GM18861 (cell line): ENCODE data around the gene RAB12.
A peak's percentile ranks its signal among the peaks of the same experiment; 100 is the strongest.
"Not testable (repeated sequence)": the region's sequence is repeated elsewhere in the genome, so short reads cannot be mapped to it uniquely, and the experiment has no call there.

ENCODE experiments used
- ATAC-seq: cut with Tn5 transposase; IDR thresholded peaks from one replicate; pipeline ENCODE4 v1.9.1; 2021; ENCODE audit not compliant: unreplicated experiment

The RAB12 gene

DNA sequence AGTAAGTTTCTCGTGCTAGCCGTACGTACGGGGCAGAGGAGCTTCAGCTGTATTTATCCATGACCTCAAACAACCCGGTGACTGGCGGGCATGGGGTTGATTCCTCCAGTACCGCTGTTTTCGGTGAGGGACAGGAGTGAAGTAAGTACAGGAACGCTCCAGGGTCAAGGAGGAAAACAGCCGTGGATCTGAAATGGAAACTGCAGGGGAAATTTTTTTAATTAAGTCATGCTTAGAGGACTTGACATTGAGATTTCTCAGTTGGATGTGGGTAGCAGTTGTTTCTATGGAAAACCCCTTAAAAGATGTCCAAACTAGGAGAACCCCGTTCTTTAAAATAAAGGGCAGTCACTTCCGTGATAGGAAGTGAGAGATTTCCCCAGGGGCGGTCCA, 1.2 kb downstream of the RAB12 start:
- no peak for ATAC-seq

DNA sequence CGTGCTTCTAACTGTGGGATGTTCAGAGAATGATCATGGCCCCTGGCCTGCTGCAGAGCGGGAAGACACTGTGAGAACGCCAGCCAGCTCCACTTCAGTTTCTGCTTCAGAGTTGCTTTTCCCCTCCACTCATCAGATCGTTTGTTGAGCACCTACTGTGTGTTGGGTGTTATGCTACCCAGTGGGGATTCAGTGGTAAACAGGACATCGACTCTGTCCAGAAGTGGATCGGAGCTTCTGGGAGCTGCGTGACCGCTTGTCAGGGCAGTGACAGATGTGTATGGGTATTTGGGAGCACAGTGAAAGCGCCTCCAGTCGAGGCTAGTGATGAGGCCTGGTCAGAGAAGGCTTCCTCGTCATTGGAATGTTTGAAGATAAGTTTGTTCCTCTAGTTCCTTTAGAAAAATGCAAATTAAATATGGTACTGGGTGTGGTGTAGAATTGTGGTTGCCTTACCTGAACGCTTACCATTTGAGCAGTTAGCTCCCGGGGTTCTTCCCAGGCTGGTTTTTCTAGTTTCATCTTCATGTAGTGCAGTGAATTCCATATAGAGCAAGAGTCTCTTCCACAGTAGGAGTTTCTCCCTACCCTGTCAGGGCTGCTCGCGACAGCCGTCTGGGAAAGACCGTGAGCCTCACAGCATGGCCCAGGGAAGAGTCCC, 2.8 kb downstream of the RAB12 start:
- no peak for ATAC-seq

DNA sequence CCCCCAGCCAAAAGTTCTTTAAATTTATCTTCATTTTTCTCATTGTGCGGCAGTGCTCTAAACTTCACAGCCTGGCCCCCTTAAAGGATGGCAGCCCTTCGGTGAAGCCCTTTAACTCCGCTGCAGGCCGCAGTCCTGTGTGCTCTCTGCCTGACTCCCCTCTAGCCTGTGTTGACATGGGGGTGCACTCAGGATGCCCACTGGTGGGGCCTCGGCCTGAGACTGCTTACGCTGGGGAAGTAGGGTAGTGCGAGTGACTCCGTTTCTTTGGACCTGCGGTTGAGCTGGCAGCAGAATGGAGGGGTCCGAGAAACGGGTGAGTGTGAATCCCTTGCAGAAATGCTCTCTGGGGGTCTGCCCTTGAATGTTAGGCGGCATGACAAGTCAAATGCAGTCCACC, 5.6 kb downstream of the RAB12 start:
- ATAC-seq: no peak

DNA sequence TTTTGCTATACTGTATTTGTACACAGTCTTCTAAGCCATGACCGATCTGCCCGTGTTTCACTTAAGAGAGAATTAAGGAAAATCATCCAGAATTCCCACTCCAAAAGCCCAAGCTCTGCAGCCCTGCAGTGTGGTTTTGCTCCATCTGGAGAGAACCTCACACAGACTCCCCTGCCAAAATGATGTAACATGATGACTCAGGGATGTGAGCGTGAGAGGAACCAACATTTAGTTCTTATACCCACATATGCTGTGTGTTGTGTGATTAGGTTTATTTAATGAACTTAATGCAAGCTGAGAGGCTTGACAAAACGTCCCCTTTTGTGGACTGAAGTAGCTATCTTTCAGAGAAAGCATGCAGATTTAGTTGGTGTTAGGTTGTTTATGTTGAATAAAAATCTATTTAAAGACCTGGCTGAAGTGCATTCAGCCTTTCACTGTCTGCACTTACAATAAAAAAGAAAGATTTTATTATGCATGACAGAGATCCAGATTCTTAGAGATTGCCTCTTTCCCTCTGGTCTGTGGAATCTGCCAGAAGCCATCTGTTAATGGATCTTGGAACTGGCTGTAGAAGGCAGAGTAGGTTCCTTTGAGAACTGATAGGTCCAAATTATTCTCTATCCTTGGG, 6.3 kb downstream of the RAB12 start:
- no peak for ATAC-seq

DNA sequence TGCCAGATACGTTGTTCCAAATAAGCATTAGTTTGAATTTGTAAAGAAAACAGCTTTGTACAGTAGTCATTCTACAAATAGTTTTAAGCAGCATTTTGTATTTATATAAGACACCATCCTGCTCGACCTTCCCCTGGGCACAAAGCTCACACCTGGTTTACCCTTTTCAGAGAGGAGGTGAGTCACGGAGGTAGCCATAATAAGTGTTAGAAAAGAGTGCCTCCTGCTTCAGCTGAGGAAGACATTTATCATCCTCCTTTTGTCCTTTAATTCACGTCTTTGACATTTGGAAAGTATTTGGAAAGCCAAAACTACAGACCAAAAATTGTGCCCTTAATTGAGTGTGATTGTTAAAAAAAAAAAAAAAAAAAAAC, 6.8 kb downstream of the RAB12 start:
- ATAC-seq: no peak

DNA sequence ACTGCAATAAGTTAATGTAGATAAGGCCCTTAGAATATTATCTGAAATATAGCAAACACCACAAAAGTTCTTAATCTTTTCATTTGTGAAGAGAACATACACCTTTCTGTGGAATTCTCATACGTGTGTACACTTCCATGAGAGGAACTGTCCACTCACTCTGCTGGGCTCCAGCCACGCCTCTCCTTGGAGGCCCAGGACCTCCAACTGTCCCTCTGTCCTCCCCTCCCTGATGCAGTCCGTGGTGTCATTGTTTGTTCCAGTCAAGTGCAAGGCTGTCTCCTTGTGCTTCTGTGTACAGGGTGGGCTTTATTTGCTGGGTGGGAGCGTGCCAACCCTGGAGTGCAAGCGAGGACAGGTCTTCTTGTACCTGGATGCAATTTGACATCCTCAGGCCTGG, 8.7 kb downstream of the RAB12 start:
- no peak for ATAC-seq

DNA sequence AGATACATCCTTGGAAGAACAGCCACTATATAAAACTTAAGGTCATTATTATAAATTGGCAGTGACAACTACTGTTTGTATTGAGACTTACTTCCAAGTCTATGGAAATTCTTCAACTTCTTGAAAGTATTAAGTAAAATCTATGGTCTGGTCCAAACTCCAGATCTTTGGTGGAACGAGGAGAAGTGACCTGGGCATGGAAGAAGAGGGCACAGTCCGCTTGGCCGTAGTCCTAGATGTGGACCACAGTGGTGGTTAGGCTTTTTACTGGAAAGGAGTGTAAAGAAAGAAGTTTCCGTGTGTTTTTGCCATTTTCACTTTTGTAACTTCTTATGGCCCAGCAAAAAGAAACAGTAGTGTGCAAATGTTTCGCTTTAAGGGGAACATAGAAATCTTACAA, 9.8 kb downstream of the RAB12 start:
- ATAC-seq: no peak

DNA sequence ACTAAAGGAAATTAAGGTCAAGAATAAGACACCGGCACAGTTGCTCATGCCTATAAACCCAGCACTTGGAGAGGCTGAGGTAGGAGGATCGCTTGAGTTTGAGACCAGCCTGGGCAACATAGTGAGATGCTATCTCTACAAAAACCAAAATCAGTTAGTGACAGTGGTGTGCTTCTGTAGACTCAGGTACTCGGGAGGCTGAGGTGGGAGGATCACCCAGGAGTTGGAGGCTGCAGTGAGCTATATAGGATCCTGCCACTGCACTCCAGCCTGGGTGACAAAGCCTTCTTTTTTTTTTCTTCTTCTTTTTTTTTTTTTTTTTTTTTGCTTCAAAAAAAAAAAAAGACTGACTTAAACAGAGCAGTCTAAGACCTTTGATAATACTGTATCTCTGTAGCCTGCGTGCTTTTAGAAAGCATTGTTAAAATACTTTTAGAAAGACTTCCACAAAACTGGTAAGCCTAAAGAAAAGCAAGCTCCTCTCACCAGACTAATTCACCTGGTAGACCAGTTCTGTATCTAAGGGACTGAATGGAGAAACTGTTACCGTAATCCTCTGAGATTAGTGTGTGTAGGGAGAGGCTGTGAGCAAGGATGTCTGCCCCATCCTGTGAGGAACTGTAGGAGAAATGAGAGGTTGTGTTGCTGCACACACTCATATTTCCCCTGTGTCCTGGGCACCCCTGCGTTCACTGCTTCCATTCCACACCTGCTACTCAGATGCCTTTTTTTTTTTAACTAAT, 10.8 kb downstream of the RAB12 start:
- no peak for ATAC-seq

DNA sequence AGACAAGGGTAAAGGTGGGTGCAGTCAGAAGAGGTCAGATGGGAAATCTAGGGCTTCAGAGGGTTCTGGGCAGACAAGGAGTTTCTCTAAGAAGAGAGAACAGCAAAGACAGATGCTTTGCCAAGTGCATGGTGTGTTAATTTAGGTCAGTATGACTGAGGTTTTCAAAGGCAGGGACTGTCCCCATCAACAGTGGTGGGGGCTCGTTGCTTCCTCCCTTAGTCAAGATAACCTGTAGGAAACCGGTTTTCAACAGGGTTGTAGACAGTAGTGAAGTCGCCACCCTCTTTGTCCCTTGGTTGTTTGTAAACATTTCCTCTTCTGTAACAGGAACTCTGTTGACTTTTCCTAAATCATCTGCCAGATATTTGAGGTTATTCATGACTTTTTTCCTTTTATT, 11.6 kb downstream of the RAB12 start:
- ATAC-seq: no peak

DNA sequence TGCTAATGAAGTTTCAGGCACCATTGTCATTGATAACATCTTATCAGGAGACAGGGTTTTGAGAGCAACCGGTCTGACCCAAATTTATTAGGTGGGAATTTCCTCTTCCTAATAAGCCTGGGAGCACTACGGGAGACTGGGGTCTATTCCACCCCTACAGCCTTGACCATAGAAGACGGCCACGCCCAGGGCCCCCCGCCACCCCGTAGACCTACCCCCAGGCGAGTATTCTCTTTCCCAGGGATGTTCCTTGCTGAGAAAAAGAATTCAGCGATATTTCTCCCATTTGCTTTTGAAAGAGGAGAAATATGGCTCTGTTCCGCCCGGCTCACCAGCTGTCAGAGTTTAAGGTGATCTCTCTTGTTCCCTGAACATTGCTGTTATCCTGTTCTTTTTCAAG, 13.4 kb downstream of the RAB12 start:
- ATAC-seq: not testable (repeated sequence)

DNA sequence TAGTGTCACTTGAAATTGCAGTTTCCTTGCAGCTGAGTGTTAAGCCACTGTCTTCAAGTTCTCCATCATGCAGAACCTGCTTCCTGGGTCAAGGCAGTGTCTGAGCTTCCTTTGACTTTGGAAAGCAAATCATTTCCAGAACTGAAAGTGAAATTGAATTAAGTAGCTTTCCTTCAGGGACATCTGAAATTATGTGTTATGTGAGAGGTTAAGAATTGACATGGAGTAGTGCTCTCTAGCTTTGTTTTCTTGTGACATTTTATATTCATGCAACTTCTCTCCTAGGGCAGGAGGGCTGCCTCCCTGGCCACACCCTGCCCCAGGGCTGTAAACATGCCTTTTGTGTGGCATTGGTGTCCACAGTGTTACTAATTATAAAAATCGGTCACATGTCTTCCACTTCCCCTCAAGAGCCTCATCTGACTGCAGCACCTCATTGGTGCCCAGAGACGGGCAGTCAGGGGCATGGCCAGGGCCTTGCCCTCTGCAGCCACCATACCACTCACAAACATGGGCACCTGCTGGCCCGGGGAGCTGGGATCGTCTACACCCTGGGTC, 14.4 kb downstream of the RAB12 start:
- ATAC-seq: peak; percentile 84

DNA sequence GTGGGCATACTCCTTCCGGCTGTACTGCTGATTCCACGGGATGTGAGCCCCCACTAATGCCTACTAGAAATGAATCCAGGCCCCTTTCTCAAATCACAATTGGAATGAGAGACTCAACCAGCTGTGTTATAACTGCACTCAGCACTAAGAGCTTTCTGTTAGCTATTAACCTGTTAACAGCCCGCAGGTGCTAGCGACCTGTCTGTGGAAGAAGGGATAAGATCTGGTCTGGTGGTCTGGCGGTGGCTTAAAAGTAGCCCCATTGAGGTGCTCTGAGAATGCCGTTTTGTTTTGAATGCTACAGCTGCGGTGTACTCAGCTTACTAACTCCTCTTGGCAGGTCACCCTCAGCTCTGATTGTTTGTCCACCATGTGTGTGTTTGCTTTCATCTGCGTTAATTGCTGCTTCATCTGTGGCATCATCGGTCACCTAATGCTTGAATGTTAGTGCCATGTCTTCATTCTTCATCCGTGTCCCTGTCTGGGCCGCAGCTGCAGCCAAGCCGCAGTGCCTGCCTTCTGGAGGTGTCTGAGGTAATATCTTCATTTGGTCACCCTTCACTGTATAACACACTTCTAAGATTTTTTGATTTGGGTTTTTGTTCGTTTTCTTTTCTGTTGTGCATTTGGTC, 16.3 kb downstream of the RAB12 start:
- no peak for ATAC-seq

DNA sequence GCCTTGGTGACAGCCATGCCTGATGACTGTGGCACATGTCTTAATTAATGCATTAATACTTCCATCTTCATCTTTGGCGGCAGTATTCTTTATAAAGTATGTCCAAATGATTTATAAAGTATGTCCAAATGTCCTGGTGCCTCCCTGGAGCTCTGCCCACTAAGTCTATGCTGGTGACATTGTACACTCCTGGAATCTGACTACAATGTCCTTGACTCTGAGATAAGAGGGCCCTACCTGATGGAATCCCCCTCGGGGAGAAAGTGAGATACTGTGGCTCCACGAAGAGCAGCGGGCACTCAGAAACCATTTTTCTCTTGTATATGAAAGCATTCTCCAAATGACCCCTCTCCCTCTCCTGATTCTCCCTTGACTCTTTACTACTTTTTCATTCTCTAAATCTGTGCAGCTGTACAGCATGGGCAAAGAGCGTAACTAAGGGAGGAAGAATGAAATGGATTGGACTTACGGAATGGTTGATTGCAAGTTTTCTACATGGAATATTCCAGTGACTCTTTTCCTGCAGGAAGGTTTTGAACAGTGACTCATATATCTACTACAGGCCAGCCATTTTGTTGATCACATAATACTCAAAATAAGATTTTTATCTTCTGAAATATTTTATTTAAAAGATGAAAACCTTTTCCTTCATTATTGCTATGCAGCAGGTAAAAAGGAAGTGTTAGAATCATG, 17.3 kb downstream of the RAB12 start:
- ATAC-seq: no peak

DNA sequence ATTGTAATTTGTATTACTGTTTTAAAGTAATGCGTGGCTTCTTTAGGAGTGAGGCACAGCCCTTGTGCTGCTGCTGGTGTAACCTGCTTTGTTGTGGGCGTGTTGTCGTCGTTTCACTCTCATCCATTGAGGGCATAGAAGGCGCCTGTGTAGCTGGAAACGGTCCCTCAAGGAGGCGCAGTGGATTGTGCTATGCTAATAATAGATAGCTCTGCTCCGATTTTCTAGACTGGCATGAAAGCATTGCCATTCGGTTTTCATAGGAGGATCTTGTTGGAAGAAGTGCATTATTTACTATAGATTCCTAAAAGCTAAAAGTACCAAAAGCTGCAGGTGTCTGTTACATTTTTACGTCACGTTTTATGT, 17.9 kb downstream of the RAB12 start:
- ATAC-seq: no peak

DNA sequence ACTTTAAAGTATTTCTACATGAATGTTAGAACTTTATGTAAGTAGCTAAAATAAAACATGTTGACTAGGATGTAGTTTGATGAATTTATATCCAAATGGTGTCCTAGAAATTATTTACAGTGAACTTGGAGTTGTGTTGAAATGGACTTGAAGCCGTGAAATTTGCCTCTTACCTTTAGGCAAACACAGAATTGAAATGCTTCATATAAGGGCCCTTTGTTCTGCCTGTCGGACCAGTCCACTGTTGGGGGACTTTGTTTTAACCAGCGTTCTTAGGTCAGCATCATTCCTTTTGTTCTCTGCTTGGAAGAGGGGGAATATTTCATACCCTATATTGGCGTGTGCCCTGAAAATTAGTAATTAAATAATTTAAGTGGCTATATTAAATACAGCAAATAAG, 18.3 kb downstream of the RAB12 start:
- ATAC-seq: no peak

DNA sequence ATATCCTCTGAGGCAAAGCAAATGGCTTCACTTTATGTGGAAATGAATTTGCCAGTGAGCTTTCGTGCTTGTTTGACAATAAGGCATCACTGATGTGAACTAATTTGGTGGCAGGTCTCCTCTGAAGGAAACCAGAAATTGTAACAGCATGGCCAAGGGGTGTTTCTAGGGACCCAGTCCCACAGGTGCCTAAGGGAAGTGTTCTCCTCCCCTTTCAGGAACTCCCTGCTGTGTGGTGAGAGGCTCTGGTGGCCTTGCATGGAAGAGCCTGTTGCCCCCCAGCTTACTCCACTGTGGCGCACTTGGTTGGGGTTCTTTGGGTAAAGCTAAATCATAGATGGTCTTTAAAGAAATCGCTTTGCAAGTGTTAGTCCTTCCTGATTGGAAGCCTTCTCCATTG, 20.4 kb downstream of the RAB12 start:
- no peak for ATAC-seq

DNA sequence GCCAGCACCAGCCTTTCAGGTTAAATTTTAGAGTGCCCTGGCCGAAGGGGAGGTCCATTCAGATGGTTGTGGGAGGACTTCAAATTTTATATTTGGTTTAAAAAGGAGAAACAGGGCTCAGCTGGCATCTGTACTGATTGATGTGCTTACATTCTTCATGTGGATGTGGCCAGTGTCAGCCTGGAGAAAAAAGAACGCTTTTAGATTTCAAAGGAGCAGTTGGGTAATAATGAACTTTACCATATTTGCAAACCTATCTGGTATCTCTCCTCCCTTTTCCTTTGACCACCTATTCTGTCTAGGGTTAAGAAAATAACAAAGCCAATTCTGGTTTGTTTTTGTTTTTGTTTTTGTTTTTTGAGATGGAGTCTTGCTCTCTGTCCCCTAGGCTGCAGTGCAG, 21.3 kb downstream of the RAB12 start:
- ATAC-seq: no peak

DNA sequence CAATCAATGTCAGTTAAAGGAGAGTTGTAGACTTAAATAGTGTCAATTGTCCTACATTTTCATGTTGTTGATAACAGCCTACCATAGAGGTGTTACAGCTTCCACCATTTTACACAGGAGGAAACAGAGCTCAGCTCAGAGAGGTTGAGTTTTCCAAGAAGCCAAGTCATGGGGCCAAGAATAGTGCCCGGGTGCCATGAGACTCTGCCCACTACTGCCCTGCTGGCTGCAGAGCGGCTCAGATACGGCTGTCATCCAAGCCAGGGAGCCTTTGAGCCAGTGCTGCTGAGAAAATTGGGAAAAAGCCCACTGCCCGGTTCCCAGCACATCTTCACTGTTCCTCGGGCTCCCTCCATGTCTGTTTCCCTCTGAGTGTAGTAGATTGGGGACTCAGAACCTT, 22.0 kb downstream of the RAB12 start:
- ATAC-seq: no peak

DNA sequence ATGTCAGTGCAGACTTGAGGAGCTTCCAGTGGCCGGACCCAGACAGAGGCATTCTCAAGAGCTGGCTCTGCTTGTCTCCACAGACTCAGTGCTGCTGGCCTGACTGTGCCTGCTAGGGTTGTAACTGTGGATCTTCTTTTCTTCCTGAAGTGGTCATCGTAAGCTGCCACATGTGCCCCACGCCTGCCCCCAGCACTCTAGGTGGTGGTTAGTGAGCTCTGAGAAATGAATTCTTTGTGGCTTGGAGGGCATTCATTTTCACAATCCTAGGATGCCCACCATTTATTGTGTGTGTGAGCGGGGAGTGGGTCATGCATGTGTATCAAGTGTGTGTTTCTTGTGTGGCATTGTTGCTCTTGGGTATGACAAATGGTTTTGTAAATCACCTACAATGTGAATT, 23.1 kb downstream of the RAB12 start:
- no peak for ATAC-seq

DNA sequence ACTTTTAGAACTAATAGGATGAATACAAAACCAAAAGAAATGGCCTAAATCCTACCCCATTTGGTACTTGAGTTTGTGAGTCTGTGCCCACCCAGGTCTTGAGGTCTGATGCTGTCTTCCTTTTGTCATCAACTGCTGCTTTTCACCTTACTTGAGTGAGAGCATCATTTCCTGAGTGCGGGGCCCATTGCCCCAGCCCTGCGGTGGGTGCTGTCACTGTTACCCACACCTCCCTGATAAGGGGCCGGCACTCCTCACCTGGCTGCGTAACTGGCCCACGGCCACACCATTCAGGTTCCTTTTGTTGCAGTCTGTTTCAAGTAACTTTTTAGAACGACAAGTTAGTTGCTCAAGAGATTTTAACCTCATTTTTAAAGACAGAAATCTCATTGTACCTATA, 25.3 kb downstream of the RAB12 start:
- ATAC-seq: no peak

DNA sequence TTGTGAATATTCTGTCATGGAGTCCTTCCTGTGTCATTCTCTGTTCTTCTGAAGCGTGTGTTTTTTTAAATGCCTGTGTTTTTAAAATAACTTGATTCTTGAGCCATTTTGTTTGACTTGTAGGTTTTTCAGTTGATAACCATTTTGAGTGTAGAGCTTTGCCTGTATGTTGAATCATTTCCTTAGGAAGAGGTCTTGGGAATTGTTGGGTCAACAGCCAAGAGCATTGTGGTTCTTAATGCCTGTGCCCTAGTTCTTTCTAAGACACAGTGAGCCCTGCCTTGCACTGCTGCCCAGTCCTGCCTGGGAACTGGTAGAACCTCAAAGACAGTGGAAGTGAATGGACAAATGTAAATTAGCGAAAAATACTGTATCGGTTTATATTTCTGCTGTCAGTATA, 25.9 kb downstream of the RAB12 start:
- ATAC-seq: no peak
